Embryonic facial prominence (tissue), 1 donor: Measurements from ENCODE around the gene ICAM3.

Experiments used
- DNase-seq: peaks from one replicate; pipeline ENCODE4 v3.0.0-alpha.2; 2016; ENCODE audit errors: extremely low spot score

Gene ICAM3

DNA sequence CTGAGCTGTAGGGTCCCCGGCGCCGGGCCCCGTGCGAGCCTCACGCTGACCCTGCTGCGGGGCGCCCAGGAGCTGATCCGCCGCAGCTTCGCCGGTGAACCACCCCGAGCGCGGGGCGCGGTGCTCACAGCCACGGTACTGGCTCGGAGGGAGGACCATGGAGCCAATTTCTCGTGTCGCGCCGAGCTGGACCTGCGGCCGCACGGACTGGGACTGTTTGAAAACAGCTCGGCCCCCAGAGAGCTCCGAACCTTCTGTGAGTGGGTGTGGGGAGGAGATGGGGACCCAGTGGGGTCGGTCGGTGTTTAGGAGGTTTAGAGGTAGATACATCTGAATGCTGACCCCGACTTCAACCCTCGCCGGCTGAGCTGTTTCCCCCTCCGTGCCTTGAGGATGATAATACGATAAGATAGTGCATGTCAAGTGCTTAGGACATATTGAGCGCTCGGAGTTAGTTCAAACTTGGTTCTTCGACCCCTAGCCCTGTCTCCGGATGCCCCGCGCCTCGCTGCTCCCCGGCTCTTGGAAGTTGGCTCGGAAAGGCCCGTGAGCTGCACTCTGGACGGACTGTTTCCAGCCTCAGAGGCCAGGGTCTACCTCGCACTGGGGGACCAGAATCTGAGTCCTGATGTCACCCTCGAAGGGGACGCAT is 47.7 kb downstream of the ICAM3 start:
- no peak for DNase-seq

GRCh38 chr19:10290876-10291553 is 48.4 kb downstream of the ICAM3 start:
- no peak for DNase-seq

- no peak for DNase-seq
These were observed 49.0 kb downstream of the ICAM3 start for GRCh38 chr19:10290357-10290875.

DNA sequence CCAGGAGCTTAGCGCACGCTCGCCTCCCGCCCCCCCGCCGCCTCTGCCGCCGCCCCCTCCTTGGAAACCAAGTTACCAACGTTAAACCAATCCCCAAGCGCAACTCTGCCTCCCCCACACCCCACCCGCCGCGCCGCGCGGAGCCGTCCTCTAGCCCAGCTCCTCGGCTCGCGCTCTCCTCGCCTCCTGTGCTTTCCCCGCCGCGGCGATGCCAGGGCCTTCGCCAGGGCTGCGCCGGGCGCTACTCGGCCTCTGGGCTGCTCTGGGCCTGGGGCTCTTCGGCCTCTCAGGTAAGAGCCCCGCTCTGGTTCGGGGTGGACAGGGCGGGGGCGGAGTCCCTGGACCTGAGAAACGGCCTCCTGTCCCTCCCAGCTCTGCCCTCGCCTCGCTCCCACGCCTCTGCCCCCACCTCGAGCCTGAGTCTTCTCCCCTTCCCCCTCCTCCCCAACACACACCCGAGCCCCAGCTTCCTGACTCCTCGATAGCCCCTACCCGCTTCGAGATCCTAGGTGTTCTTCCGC is 49.5 kb downstream of the ICAM3 start, which contains the start of gene ICAM5:
TSS of gene ICAM5 (plus strand) at position 117 of the 521 bp plus-strand sequence. CDS start at position 209, 92 bp downstream.
- no peak for DNase-seq

DNA sequence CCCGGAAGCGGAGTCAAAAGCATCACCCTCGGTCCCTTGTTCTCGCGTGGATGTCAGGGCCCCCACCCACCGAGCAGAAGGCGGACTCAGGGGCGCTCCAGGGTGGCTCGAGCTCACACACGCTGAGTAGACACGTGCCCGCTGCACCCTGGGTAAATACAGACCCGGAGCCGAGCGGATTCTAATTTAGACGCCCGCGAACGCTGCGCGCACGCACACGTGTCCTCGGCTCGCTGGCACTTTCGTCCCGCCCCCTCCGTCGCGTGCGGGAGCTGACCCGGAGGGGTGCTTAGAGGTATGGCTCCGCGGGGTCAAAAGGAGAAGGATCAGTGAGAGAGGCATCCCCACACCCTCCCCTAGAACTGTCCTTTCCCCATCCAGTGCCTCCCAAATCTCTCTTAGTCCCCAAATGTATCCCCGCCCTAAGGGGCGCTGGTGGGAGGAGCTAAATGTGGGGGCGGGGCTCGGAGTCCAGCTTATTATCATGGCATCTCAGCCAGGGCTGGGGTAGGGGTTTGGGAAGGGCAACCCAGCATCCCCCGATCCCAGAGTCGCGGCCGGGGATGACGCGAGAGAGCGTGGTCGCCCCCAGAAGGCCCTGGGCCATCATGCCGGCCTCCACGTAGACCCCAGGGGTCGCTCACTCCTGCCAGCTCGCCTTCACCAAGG is 50.1 kb downstream of the ICAM3 start:
- DNase-seq = no peak

DNA sequence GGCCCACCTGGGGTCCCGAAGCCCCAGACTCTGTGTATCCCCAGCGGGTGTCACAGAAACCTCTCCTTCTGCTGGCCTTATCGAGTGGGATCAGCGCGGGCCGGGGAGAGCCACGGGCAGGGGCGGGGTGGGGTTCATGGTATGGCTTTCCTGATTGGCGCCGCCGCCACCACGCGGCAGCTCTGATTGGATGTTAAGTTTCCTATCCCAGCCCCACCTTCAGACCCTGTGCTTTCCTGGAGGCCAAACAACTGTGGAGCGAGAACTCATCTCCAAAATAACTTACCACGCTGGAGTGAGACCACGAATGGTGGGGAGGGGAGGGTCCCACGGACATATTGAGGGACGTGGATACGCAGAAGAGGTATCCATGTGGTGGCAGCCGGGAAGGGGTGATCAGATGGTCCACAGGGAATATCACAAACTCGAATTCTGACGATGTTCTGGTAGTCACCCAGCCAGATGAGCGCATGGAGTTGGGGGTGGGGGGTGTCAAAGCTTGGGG is 50.7 kb downstream of the ICAM3 start:
- DNase-seq = no peak

DNA sequence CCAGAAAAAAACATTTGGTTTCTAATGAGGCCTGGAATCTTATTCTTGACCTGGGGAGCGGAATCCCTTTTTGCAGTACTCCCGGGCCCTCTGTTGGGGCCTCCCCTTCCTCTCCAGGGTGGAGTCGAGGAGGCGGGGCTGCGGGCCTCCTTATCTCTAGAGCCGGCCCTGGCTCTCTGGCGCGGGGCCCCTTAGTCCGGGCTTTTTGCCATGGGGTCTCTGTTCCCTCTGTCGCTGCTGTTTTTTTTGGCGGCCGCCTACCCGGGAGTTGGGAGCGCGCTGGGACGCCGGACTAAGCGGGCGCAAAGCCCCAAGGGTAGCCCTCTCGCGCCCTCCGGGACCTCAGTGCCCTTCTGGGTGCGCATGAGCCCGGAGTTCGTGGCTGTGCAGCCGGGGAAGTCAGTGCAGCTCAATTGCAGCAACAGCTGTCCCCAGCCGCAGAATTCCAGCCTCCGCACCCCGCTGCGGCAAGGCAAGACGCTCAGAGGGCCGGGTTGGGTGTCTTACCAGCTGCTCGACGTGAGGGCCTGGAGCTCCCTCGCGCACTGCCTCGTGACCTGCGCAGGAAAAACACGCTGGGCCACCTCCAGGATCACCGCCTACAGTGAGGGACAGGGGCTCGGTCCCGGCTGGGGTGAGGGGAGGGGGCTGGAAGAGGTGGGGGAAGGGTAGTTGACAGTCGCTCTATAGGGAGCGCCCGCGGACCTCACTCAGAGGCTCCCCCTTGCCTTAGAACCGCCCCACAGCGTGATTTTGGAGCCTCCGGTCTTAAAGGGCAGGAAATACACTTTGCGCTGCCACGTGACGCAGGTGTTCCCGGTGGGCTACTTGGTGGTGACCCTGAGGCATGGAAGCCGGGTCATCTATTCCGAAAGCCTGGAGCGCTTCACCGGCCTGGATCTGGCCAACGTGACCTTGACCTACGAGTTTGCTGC is 52.4 kb downstream of the ICAM3 start, which contains the start of gene ICAM4:
TSS of gene ICAM4 (plus strand) at position 153 of the 935 bp plus-strand sequence. CDS start at position 211, 58 bp downstream.
- no peak for DNase-seq

- DNase-seq = no peak
These were observed 54.0 kb downstream of the ICAM3 start for GRCh38 chr19:10285393-10285792.

- no peak for DNase-seq
These were observed 54.5 kb downstream of the ICAM3 start for GRCh38 chr19:10284960-10285278.

DNA sequence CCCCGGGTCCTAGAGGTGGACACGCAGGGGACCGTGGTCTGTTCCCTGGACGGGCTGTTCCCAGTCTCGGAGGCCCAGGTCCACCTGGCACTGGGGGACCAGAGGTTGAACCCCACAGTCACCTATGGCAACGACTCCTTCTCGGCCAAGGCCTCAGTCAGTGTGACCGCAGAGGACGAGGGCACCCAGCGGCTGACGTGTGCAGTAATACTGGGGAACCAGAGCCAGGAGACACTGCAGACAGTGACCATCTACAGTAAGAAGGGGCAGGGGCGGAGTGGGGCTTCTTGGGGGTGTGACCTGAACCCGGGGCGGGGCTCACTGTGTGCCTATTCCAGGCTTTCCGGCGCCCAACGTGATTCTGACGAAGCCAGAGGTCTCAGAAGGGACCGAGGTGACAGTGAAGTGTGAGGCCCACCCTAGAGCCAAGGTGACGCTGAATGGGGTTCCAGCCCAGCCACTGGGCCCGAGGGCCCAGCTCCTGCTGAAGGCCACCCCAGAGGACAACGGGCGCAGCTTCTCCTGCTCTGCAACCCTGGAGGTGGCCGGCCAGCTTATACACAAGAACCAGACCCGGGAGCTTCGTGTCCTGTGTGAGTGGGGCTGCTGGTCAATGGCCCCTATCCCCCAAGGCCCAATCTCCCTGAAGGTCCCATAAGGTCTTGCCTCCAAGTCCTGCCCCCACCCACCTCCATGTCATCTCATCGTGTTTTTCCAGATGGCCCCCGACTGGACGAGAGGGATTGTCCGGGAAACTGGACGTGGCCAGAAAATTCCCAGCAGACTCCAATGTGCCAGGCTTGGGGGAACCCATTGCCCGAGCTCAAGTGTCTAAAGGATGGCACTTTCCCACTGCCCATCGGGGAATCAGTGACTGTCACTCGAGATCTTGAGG is 55.1 kb downstream of the ICAM3 start:
- no peak for DNase-seq
